ENCODE results near the gene DOCK10. TPM values are rescaled to one million over a fixed set of nuclear protein-coding genes. Genes with fewer than 3 reads are reported as not detected.

Gene DOCK10
- total RNA-seq, 1 experiment from 2014 or later, result 5.8 TPM

GRCh38 chr2:224781400-224781799, 260.9 kb downstream of the DOCK10 start:
- CTCF ChIA-PET, result no interaction called here

GRCh38 chr2:224780823-224781222, 261.4 kb downstream of the DOCK10 start:
- BruUV-seq (replicated peaks), result no TSS peak
- ATAC-seq, result no peak
- Histone ChIP-seq H3K9me3 (ENCODE audit: control insufficient read depth, insufficient read depth, low read depth, low read length) (no peaks in the 10 kb centered on the region), H3K27me3 (ENCODE audit: control insufficient read depth, insufficient read depth, low read length) (no peaks in the 10 kb centered on the region), H3K36me3 (ENCODE audit: control insufficient read depth, insufficient read depth, low read length) (no peaks in the 10 kb centered on the region), H3K27ac (ENCODE audit: low read length) (peak overlapping the region; percentile 40; the same call in 1 of the 2 replicates), H3K4me1 (ENCODE audit: control insufficient read depth, insufficient read depth, low read length) (peaks cover 20% of the 10 kb centered on the region), H3K4me3 (ENCODE audit: low read depth in 2 of 2, low read length in 2 of 2) (no peak overlapping the region)
- in situ Hi-C loops (cut with HindIII; ENCODE audit: low pct_unique_long_range_greater_than_20kb, low sequenced_read_pairs) (no loop called here), intact Hi-C loops (cut with micrococcal nuclease; ENCODE audit: unreplicated experiment) (loop anchor here (10.0 kb wide), 1 partner anchor 214 kb away; no protein-coding TSS in a partner anchor)
- DNase-seq (ENCODE audit: low read depth, low spot score), result no peak
- CTCF ChIA-PET, result no interaction called here
- POLR2A ChIA-PET, result no interaction called here
- TF ChIP-seq CTCF (IDR thresholded peaks at IDR 0.05) (no peak), POLR2AphosphoS5 (IDR thresholded peaks at IDR 0.05; ENCODE audit: low read depth, low read length) (no peak), REST (IDR thresholded peaks at IDR 0.05; ENCODE audit: insufficient read depth in 1 of 2, low read depth in 2 of 2, low read length in 1 of 2) (no peak), SIN3A (IDR thresholded peaks at IDR 0.05; ENCODE audit: borderline replicate concordance, insufficient read depth, low read depth, low read length) (no peak), TCF7L2 (IDR thresholded peaks at IDR 0.05; ENCODE audit: low read depth, low read length) (no peak)

More at GRCh38 chr2:224781400-224781799, 260.9 kb downstream of the DOCK10 start:
- no peak for DNase-seq (ENCODE audit: low read depth, low spot score)
- Histone ChIP-seq H3K4me3 (ENCODE audit: low read depth in 2 of 2, low read length in 2 of 2) (no peak overlapping the region), H3K27me3 (ENCODE audit: control insufficient read depth, insufficient read depth, low read length) (no peaks in the 10 kb centered on the region), H3K27ac (ENCODE audit: low read length) (peak overlapping the region; percentile 24; the same call in 1 of the 2 replicates), H3K4me1 (ENCODE audit: control insufficient read depth, insufficient read depth, low read length) (peaks cover 15% of the 10 kb centered on the region), H3K36me3 (ENCODE audit: control insufficient read depth, insufficient read depth, low read length) (no peaks in the 10 kb centered on the region), H3K9me3 (ENCODE audit: control insufficient read depth, insufficient read depth, low read depth, low read length) (no peaks in the 10 kb centered on the region)
- intact Hi-C loops (cut with micrococcal nuclease; ENCODE audit: unreplicated experiment), result loop anchor here (10.0 kb wide), 1 partner anchor 213 kb away; no protein-coding TSS in a partner anchor
- no peak for ATAC-seq
- no TSS peak for BruUV-seq (replicated peaks)
- in situ Hi-C loops (cut with HindIII; ENCODE audit: low pct_unique_long_range_greater_than_20kb, low sequenced_read_pairs), result no loop called here
- no peak for TF ChIP-seq CTCF (IDR thresholded peaks at IDR 0.05)
- no peak for TF ChIP-seq TCF7L2 (IDR thresholded peaks at IDR 0.05; ENCODE audit: low read depth, low read length)
- no peak for TF ChIP-seq SIN3A (IDR thresholded peaks at IDR 0.05; ENCODE audit: borderline replicate concordance, insufficient read depth, low read depth, low read length)
- TF ChIP-seq REST (IDR thresholded peaks at IDR 0.05; ENCODE audit: insufficient read depth in 1 of 2, low read depth in 2 of 2, low read length in 1 of 2), result no peak
- no peak for TF ChIP-seq POLR2AphosphoS5 (IDR thresholded peaks at IDR 0.05; ENCODE audit: low read depth, low read length)
- POLR2A ChIA-PET, result no interaction called here

Data from Panc1 (cell line).